ENCODE data around the gene BICD1.

GRCh38 chr12:32176606-32177005 is 70.0 kb downstream of the BICD1 start:
- TF ChIP-seq YY1 (IDR thresholded peaks at IDR 0.05; ENCODE audit: insufficient read depth, insufficient read length) (no peak), ZNF274 (IDR thresholded peaks at IDR 0.05; ENCODE audit: low read depth, low read length) (no peak), SUZ12 (IDR thresholded peaks at IDR 0.05; ENCODE audit: extremely low read depth, insufficient read depth, insufficient read length) (no peak)

Measured in NT2/D1 (cell line).